RWPE1 (cell line): Measurements from ENCODE around the gene MUTYH.
"Not testable (repeated sequence)": the region's sequence is repeated elsewhere in the genome, so short reads cannot be mapped to it uniquely, and the experiment has no call there.

Experiments
- CTCF ChIA-PET: fragments of 350-600 bp; sonication (Branson Sonifier 250); formaldehyde crosslinking; extraction: SDS; loops from one replicate; lab custom pipeline; 2021; lab: Yijun Ruan, JAX
- POLR2A ChIA-PET: fragments of 400-600 bp; formaldehyde crosslinking; extraction: SDS; loops from one replicate; lab custom pipeline; 2020; ENCODE audit warnings: antibody characterized with exemption; ENCODE audit not compliant: low non-redundant PET; lab: Yijun Ruan, JAX
- DNase-seq: peaks from one replicate; pipeline ENCODE4 v3.0.0; 2012; ENCODE audit warnings: low spot score
- H3K27ac ChIP-seq: fragments of 450-650 bp; 2 replicates; pipeline ENCODE4 v1.5.1; 2017
- TF ChIP-seq, protein P1 (sequence below): fragments of 450-650 bp; conservative IDR thresholded peaks from 2 replicates; pipeline ENCODE4 v1.5.1; 2017; ENCODE audit warnings: low read depth, mild to moderate bottlenecking

The MUTYH gene

DNA sequence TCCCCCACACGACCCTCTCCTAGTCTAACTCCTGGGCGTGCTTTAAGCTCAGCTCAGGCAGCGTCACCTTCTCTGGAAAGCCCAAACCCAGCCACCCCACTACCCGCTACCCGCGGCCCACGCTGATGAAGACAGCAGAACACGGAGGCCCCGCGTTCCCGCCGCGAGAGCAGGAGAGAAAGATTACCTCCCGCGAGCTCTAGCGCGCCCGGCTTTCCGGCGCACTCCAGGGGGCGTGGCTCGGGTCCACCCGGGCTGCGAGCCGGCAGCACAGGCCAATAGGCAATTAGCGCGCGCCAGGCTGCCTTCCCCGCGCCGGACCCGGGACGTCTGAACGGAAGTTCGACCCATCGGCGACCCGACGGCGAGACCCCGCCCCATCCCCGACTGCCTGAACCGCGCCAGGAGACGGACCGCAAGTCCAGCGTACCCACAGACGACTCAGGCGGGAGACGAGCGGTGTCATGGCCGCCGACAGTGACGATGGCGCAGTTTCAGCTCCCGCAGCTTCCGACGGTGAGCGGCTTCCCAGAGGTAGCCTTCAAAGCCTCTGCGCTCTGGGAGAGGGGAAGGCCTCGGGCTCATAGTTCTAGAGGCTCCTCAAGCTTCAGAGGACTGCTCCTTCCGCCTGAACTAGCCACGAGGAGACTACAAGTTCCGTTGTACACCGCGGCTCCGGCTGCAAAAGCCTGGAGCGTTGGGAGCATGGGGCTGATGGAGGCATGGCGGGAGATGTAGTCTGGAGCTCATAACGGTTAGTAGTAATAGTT is at the start of gene MUTYH, which contains the start of gene TOE1:
MUTYH (minus strand) TSS at position 652 of the 770 bp plus-strand sequence. CDS start 5,935 bp downstream, outside the sequence.
TOE1 (plus strand) TSS at position 382 of the 770 bp plus-strand sequence; CDS start at position 465, 83 bp downstream.
- POLR2A ChIA-PET: interaction anchor here (0.6 to 2.1 kb wide), 9 partner anchors 8 to 329 kb away, joined by 3 to 10 read pairs (median 5); partner anchors contain the start of genes HECTD3, PRDX1 and UROD
- TF ChIP-seq, protein P1, sequence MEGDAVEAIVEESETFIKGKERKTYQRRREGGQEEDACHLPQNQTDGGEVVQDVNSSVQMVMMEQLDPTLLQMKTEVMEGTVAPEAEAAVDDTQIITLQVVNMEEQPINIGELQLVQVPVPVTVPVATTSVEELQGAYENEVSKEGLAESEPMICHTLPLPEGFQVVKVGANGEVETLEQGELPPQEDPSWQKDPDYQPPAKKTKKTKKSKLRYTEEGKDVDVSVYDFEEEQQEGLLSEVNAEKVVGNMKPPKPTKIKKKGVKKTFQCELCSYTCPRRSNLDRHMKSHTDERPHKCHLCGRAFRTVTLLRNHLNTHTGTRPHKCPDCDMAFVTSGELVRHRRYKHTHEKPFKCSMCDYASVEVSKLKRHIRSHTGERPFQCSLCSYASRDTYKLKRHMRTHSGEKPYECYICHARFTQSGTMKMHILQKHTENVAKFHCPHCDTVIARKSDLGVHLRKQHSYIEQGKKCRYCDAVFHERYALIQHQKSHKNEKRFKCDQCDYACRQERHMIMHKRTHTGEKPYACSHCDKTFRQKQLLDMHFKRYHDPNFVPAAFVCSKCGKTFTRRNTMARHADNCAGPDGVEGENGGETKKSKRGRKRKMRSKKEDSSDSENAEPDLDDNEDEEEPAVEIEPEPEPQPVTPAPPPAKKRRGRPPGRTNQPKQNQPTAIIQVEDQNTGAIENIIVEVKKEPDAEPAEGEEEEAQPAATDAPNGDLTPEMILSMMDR: no peak
- DNase-seq: peak; percentile 92
- peak within 1 kb of the TSS; percentile 96 for H3K27ac ChIP-seq
- CTCF ChIA-PET: interaction anchor here (0.5 to 1.6 kb wide), 6 partner anchors 16 to 566 kb away, joined by 3 to 17 read pairs (median 4); no protein-coding TSS in a partner anchor

DNA sequence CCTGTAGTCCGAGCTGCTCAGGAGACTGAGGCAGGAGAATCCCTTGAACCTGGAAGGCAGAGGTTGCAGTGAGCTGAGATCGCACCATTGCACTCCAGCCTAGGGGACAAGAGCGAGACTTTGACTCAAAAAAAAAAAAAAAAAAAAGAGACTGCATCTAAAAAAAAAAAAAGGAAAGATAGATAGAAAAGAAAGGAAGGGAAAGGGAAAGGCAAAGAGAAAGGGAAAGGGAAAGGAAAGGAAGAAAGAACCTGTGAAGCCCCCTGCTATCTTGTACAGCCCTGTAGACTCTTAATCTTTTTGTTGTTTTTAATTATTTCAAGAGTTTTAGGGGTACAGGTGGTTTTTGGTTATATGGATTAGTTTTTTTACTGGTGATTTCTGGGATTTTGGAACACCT is 46.0 kb upstream of the MUTYH start:
- TF ChIP-seq, protein P1: no peak
- DNase-seq: no peak
- no peak overlapping the region for H3K27ac ChIP-seq
- CTCF ChIA-PET: no interaction called here
- POLR2A ChIA-PET: no interaction called here

DNA sequence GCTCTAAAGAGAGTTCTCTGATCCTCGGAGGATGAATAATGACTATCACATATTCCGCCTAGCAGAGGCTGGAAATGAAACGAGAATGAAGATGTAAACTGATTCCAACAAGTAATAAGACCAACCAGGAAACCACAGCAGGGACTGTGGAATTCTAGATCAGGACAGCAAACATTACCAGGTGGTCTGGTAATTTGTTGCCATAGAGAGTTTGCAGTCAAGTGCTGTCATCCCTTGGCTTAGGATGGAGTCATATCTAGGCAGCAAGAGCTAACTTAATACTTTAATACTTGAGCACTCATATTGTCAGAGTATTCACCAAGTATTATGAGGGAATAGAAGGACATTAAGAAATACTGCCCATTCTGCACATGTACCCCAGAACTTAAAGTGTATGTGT is 45.1 kb upstream of the MUTYH start:
- DNase-seq: no peak
- ChIA-PET POLR2A (no interaction called here), CTCF (no interaction called here)
- TF ChIP-seq, protein P1: no peak
- H3K27ac ChIP-seq: no peak overlapping the region

- DNase-seq, POLR2A ChIA-PET, CTCF ChIA-PET, H3K27ac ChIP-seq: not testable (repeated sequence)
These were observed 44.0 kb upstream of the MUTYH start for GRCh38 chr1:45384213-45384612.

GRCh38 chr1:45383191-45383590 is 43.0 kb upstream of the MUTYH start:
- ChIA-PET POLR2A (no interaction called here), CTCF (no interaction called here)
- TF ChIP-seq, protein P1: no peak
- DNase-seq: no peak
- H3K27ac ChIP-seq: no peak overlapping the region

GRCh38 chr1:45381243-45381642 is 41.0 kb upstream of the MUTYH start:
- POLR2A ChIA-PET: interaction anchor here (0.7 kb wide), 1 partner anchor 140 kb away, joined by 3 read pairs; no protein-coding TSS in a partner anchor
- CTCF ChIA-PET: no interaction called here
- DNase-seq: peak; percentile 71
- TF ChIP-seq, protein P1: no peak
- H3K27ac ChIP-seq: peak overlapping the region; percentile 40; the same call in 1 of the 2 replicates

DNA sequence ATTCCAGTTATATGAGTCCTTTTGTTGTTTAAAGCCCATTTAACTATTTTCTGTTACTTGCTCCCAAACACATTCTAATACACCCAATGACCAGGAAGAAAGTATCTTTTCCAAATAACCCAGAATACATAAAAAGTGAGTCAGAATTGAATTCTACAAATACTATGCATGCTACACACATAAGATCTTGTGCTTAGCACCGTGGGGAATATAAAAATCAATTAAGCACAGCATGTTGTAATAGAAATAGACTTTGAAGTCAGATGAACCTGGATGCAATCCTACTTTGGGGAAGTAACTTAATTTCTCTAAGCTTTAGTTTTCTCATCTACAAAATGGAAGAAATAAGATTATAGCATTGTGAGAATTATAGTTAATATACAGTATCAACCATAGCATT is 40.5 kb upstream of the MUTYH start:
- TF ChIP-seq, protein P1: no peak
- ChIA-PET CTCF (no interaction called here), POLR2A (no interaction called here)
- no peak for DNase-seq
- H3K27ac ChIP-seq: no peak overlapping the region
